ENCODE results near the gene RIOK1.

GRCh38 chr6:7433121-7433617 lies 43.6 kb downstream of the RIOK1 start:
- TF ChIP-seq CTCF (IDR thresholded peaks at IDR 0.05) = no peak
- no peak for TF ChIP-seq POLR2A (IDR thresholded peaks at IDR 0.05)
